ENCODE data around the gene SH3PXD2A. TPM values are rescaled to one million over a fixed set of nuclear protein-coding genes. Genes with fewer than 3 reads are reported as not detected.
"Not testable (repeated sequence)": the region's sequence is repeated elsewhere in the genome, so short reads cannot be mapped to it uniquely, and the experiment has no call there.

SH3PXD2A gene
- total RNA-seq, 4 donors from 2014 or later = 12.1 to 68.5 (median 21.7) TPM

- Histone ChIP-seq H3K27ac (no peak overlapping the region), H3K4me3 (no peak overlapping the region), H3K36me3 (no peaks in the 10 kb centered on the region), H3K9me3 (no peaks in the 10 kb centered on the region), H3K4me1 (peaks cover 0 to 41% (median 0%) of the 10 kb centered on the region in 4 donors), H3K27me3 (no peaks in the 10 kb centered on the region)
- peak in 1 of 3 donors; percentile 53 for DNase-seq
- TF ChIP-seq POLR2A (IDR thresholded peaks at IDR 0.05) = no peak
- no peak for TF ChIP-seq CTCF (IDR thresholded peaks at IDR 0.05)
Measured at GRCh38 chr10:103665162-103665889, 190.1 kb downstream of the SH3PXD2A start.

GRCh38 chr10:103663802-103664201 is 191.6 kb downstream of the SH3PXD2A start:
- no peak overlapping the region for H3K27ac ChIP-seq

GRCh38 chr10:103663236-103663635 is 192.1 kb downstream of the SH3PXD2A start:
- DNase-seq = no peak
- Histone ChIP-seq H3K9me3 (no peaks in the 10 kb centered on the region), H3K27ac (no peak overlapping the region), H3K36me3 (no peaks in the 10 kb centered on the region), H3K27me3 (no peaks in the 10 kb centered on the region), H3K4me3 (no peak overlapping the region), H3K4me1 (peaks cover 0 to 42% (median 8%) of the 10 kb centered on the region in 4 donors)
- TF ChIP-seq POLR2A (IDR thresholded peaks at IDR 0.05) = no peak
- no peak for TF ChIP-seq CTCF (IDR thresholded peaks at IDR 0.05)

More at GRCh38 chr10:103663802-103664201, 191.6 kb downstream of the SH3PXD2A start:
- no peak overlapping the region for H3K4me3 ChIP-seq
- peaks cover 0 to 42% (median 6%) of the 10 kb centered on the region in 4 donors for H3K4me1 ChIP-seq
- no peak for TF ChIP-seq POLR2A (IDR thresholded peaks at IDR 0.05)
- no peak for TF ChIP-seq CTCF (IDR thresholded peaks at IDR 0.05)
- H3K9me3 ChIP-seq = no peaks in the 10 kb centered on the region
- peak in 1 of 3 donors; percentile 53 for DNase-seq
- no peaks in the 10 kb centered on the region for H3K27me3 ChIP-seq
- H3K36me3 ChIP-seq = no peaks in the 10 kb centered on the region

GRCh38 chr10:103662704-103663103 is 192.7 kb downstream of the SH3PXD2A start:
- H3K4me1 ChIP-seq = peaks cover 0 to 42% (median 8%) of the 10 kb centered on the region in 4 donors
- H3K27ac ChIP-seq, H3K36me3 ChIP-seq, H3K4me3 ChIP-seq, H3K9me3 ChIP-seq, H3K27me3 ChIP-seq, DNase-seq: not testable (repeated sequence)

GRCh38 chr10:103661198-103661950 is 194.0 kb downstream of the SH3PXD2A start:
- Histone ChIP-seq H3K9me3 (no peaks in the 10 kb centered on the region), H3K27me3 (no peaks in the 10 kb centered on the region), H3K36me3 (no peaks in the 10 kb centered on the region), H3K4me1 (peaks cover 0 to 35% (median 8%) of the 10 kb centered on the region in 4 donors), H3K4me3 (peak overlapping the region; percentile 51 to 76 (median 62)), H3K27ac (peak overlapping the region; percentile 76 to 92 (median 84))
- peak in 2 of 3 donors; percentile 49 to 84 for DNase-seq
- TF ChIP-seq POLR2A (IDR thresholded peaks at IDR 0.05) (peak; percentile 32 to 47), CTCF (IDR thresholded peaks at IDR 0.05) (no peak)

Data from Peyer's patch (tissue), 4 donors.